GM12878 (cell line): ENCODE results near the gene PUS7L. TPM values are rescaled to one million over a fixed set of nuclear protein-coding genes. Genes with fewer than 3 reads are reported as not detected.

Experiments used
- BACH1 ChIP-seq: fragments of 450-650 bp; IDR thresholded peaks from 2 replicates; pipeline ENCODE4 v1.6.1; 2017; ENCODE audit warnings: mild to moderate bottlenecking, borderline replicate concordance
- BHLHE40 ChIP-seq, 2 experiments: fragments of 450-650 bp in 1 of 2; IDR thresholded peaks; 2 replicates each; pipeline ENCODE4 v1.6.1; 2011 to 2017; ENCODE audit warnings: low read depth in 2 of 2, borderline replicate concordance in 1 of 2, improper control_type of control experiment in 1 of 2, low read length in 1 of 2, mild to moderate bottlenecking in 1 of 2
- ETV6 ChIP-seq, 2 experiments: fragments of 450-650 bp in 1 of 2; IDR thresholded peaks in 1 of 2; conservative IDR thresholded peaks in 1 of 2; 2 replicates each; pipeline ENCODE4 v1.6.1; 2014; ENCODE audit warnings: antibody characterized with exemption in 1 of 2, borderline replicate concordance in 1 of 2, low read depth in 1 of 2, mild to moderate bottlenecking in 1 of 2, moderate library complexity in 1 of 2
- MEF2A ChIP-seq: IDR thresholded peaks from 2 replicates; pipeline ENCODE4 v1.6.1; 2011; ENCODE audit warnings: low read depth, mild to moderate bottlenecking, low read length, moderate library complexity; ENCODE audit not compliant: insufficient read depth
- PAX5 ChIP-seq: IDR thresholded peaks from 2 replicates; pipeline ENCODE4 v1.6.1; 2011; ENCODE audit warnings: low read depth, low read length, borderline replicate concordance
- RBBP5 ChIP-seq: fragments of 200-600 bp; sonication (generic); conservative IDR thresholded peaks from 2 replicates; pipeline ENCODE4 v1.6.1; 2016
- RCOR1 ChIP-seq: conservative IDR thresholded peaks from 2 replicates; pipeline ENCODE4 v1.6.1; 2012; ENCODE audit warnings: low read depth, low read length, improper control_type of control experiment
- TBL1XR1 ChIP-seq: IDR thresholded peaks from 2 replicates; pipeline ENCODE4 v1.6.1; 2012; ENCODE audit warnings: low read depth, low read length, improper control_type of control experiment
- TCF7 ChIP-seq: IDR thresholded peaks from 2 replicates; pipeline ENCODE4 v1.6.1; 2014; ENCODE audit warnings: antibody characterized with exemption, borderline replicate concordance
- polyA plus RNA-seq, 11 experiments: library from polyadenylated mRNA; depleted of rRNA in 4 of 11; unstranded in 6 of 11; stranded (reverse) in 5 of 11; fragments of >200 nt; fragmentation: Nextera tagmentation in 4 of 11; fragmentation: Illumina TruSeq in 1 of 11; extraction: Ambion mirVana in 4 of 11; extraction: Trizol in 1 of 11; gene quantifications; 1 replicate in 1 of 11; 2 replicates in 10 of 11; pipeline versions ENCODE4 v1.2.1 to v1.2.3, GENCODE V29; 2011 to 2016; ENCODE audit warnings: inconsistent platforms in 2 of 11, missing spikeins in 2 of 11, low read depth in 1 of 11
- total RNA-seq, 4 experiments: library from RNA; depleted of rRNA in 3 of 4; stranded (reverse); fragments of >200 nt in 3 of 4; fragmentation: Illumina TruSeq in 1 of 4; extraction: Trizol in 1 of 4; gene quantifications; 2 replicates each; pipeline versions ENCODE4 v1.2.1 to v1.2.3, GENCODE V29; 2013 to 2021
- TF ChIP-seq, protein P1 (sequence below): fragments of 450-650 bp; IDR thresholded peaks from 2 replicates; pipeline ENCODE4 v1.6.1; 2016; ENCODE audit warnings: mild to moderate bottlenecking, moderate library complexity, borderline replicate concordance
- TF ChIP-seq, protein P2 (sequence below): fragments of 450-650 bp; conservative IDR thresholded peaks from 2 replicates; pipeline ENCODE4 v1.6.1; 2017; ENCODE audit warnings: mild to moderate bottlenecking, moderate library complexity
- TF ChIP-seq, protein P3 (sequence below): IDR thresholded peaks from 2 replicates; pipeline ENCODE4 v1.6.1; 2011; ENCODE audit warnings: low read depth, low read length, improper control_type of control experiment, borderline replicate concordance
- TF ChIP-seq, protein P4 (sequence below): fragments of 450-650 bp; IDR thresholded peaks from 2 replicates; pipeline ENCODE4 v1.6.1; 2018; ENCODE audit warnings: borderline replicate concordance, mild to moderate bottlenecking; ENCODE audit not compliant: partially characterized antibody
- TF ChIP-seq, protein P5 (sequence below): fragments of 450-650 bp; formaldehyde crosslinking; IDR thresholded peaks from 2 replicates; pipeline ENCODE4 v1.4.0; 2022; ENCODE audit warnings: mild to moderate bottlenecking, moderate library complexity

The PUS7L gene
- total and polyA plus RNA-seq, 10 of the 15 experiments (the other 5 are each of a cell fraction or from before 2014, with no cell fraction given), result 7.2 to 42.1 (median 19.6) TPM

DNA sequence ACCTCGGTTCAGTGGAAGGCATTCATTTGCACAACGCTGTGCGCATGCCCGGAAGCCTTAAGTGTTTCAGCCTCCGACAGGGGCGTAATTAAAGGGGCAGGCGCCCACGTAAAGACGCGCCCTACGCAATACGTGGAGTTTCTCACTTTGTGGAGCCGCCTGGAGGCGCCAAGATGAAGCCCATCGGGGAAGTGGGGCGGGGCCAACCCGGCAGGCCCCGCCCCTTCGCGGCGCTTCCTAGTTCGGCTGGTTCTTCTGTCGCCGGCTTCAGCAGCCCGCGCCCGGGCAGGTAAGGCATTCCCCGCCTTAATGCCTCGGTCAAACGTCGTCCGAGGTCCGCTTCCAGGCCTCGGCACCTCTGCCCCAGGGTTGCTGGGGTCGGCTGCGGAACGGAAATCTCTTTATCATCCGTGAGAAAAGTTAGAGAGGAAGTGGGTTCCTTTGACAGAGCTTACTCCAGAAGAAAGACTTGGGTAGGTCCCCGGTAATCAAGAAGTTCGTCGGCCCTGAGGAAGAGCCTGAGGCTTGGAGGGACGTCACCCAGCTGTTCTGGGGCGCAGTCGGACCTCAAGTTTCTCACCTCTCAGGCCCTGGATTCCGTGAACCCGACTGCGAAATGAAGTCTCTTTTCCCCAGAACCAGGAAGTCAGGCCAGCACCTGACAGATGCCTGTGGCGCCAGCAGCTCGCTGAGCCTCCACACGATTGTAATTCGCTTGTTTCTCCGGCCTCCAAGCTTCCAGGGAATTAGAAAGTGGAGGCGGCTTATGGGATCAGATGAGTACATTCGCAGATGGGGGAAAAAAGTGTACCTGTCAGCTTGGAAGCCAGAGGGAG, at the start of gene PUS7L, which contains the start of gene IRAK4 (continued):
- TF ChIP-seq BACH1, result no peak; the same call in 1 of the 2 replicates
- TF ChIP-seq, protein P1, sequence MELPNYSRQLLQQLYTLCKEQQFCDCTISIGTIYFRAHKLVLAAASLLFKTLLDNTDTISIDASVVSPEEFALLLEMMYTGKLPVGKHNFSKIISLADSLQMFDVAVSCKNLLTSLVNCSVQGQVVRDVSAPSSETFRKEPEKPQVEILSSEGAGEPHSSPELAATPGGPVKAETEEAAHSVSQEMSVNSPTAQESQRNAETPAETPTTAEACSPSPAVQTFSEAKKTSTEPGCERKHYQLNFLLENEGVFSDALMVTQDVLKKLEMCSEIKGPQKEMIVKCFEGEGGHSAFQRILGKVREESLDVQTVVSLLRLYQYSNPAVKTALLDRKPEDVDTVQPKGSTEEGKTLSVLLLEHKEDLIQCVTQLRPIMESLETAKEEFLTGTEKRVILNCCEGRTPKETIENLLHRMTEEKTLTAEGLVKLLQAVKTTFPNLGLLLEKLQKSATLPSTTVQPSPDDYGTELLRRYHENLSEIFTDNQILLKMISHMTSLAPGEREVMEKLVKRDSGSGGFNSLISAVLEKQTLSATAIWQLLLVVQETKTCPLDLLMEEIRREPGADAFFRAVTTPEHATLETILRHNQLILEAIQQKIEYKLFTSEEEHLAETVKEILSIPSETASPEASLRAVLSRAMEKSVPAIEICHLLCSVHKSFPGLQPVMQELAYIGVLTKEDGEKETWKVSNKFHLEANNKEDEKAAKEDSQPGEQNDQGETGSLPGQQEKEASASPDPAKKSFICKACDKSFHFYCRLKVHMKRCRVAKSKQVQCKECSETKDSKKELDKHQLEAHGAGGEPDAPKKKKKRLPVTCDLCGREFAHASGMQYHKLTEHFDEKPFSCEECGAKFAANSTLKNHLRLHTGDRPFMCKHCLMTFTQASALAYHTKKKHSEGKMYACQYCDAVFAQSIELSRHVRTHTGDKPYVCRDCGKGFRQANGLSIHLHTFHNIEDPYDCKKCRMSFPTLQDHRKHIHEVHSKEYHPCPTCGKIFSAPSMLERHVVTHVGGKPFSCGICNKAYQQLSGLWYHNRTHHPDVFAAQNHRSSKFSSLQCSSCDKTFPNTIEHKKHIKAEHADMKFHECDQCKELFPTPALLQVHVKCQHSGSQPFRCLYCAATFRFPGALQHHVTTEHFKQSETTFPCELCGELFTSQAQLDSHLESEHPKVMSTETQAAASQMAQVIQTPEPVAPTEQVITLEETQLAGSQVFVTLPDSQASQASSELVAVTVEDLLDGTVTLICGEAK, result peak; percentile 25; the same call in 1 of the 2 replicates
- no peak for TF ChIP-seq ETV6 (conservative IDR thresholded peaks at IDR 0.05 in 1 of 2, IDR thresholded peaks at IDR 0.05 in 1 of 2; ENCODE audit: borderline replicate concordance in 1 of 2, low read depth in 1 of 2)
- TF ChIP-seq, protein P2, sequence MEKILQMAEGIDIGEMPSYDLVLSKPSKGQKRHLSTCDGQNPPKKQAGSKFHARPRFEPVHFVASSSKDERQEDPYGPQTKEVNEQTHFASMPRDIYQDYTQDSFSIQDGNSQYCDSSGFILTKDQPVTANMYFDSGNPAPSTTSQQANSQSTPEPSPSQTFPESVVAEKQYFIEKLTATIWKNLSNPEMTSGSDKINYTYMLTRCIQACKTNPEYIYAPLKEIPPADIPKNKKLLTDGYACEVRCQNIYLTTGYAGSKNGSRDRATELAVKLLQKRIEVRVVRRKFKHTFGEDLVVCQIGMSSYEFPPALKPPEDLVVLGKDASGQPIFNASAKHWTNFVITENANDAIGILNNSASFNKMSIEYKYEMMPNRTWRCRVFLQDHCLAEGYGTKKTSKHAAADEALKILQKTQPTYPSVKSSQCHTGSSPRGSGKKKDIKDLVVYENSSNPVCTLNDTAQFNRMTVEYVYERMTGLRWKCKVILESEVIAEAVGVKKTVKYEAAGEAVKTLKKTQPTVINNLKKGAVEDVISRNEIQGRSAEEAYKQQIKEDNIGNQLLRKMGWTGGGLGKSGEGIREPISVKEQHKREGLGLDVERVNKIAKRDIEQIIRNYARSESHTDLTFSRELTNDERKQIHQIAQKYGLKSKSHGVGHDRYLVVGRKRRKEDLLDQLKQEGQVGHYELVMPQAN, result peak; percentile 62; the same call in 1 of the 2 replicates
- TF ChIP-seq, protein P3, sequence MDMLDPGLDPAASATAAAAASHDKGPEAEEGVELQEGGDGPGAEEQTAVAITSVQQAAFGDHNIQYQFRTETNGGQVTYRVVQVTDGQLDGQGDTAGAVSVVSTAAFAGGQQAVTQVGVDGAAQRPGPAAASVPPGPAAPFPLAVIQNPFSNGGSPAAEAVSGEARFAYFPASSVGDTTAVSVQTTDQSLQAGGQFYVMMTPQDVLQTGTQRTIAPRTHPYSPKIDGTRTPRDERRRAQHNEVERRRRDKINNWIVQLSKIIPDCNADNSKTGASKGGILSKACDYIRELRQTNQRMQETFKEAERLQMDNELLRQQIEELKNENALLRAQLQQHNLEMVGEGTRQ, result no peak
- 0 out of 2 replicates have a peak, but pooled peaks have one; percentile 8 for TF ChIP-seq PAX5
- TF ChIP-seq, protein P4, sequence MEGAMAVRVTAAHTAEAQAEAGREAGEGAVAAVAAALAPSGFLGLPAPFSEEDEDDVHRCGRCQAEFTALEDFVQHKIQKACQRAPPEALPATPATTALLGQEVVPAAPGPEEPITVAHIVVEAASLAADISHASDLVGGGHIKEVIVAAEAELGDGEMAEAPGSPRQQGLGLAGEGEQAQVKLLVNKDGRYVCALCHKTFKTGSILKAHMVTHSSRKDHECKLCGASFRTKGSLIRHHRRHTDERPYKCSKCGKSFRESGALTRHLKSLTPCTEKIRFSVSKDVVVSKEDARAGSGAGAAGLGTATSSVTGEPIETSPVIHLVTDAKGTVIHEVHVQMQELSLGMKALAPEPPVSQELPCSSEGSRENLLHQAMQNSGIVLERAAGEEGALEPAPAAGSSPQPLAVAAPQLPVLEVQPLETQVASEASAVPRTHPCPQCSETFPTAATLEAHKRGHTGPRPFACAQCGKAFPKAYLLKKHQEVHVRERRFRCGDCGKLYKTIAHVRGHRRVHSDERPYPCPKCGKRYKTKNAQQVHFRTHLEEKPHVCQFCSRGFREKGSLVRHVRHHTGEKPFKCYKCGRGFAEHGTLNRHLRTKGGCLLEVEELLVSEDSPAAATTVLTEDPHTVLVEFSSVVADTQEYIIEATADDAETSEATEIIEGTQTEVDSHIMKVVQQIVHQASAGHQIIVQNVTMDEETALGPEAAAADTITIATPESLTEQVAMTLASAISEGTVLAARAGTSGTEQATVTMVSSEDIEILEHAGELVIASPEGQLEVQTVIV, result peak; percentile 9
- TF ChIP-seq RBBP5, result no peak
- no peak for TF ChIP-seq BHLHE40 (IDR thresholded peaks at IDR 0.05; ENCODE audit: borderline replicate concordance in 1 of 2, low read depth in 2 of 2, low read length in 1 of 2)
- TF ChIP-seq, protein P5, sequence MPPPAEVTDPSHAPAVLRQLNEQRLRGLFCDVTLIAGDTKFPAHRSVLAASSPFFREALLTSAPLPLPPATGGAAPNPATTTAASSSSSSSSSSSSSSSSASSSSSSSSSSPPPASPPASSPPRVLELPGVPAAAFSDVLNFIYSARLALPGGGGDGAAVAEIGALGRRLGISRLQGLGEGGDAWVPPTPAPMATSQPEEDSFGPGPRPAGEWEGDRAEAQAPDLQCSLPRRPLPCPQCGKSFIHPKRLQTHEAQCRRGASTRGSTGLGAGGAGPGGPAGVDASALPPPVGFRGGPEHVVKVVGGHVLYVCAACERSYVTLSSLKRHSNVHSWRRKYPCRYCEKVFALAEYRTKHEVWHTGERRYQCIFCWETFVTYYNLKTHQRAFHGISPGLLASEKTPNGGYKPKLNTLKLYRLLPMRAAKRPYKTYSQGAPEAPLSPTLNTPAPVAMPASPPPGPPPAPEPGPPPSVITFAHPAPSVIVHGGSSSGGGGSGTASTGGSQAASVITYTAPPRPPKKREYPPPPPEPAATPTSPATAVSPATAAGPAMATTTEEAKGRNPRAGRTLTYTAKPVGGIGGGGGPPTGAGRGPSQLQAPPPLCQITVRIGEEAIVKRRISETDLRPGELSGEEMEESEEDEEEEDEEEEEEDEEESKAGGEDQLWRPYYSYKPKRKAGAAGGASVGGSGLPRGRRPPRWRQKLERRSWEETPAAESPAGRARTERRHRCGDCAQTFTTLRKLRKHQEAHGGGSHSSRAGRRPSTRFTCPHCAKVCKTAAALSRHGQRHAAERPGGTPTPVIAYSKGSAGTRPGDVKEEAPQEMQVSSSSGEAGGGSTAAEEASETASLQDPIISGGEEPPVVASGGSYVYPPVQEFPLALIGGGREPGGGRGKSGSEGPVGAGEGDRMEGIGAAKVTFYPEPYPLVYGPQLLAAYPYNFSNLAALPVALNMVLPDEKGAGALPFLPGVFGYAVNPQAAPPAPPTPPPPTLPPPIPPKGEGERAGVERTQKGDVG (CRISPR knock-in tag), result no peak
- TF ChIP-seq TBL1XR1, result no peak
- no peak for TF ChIP-seq RCOR1
- no peak for TF ChIP-seq TCF7
- no peak for TF ChIP-seq MEF2A
